ENCODE measurements around the gene TLL2.

TLL2 gene

GRCh38 chr10:96317067-96317833, 196.5 kb downstream of the TLL2 start:
- FAIRE-seq: no peak
